Duodenal mucosa (tissue), 2 donors: ENCODE results near the gene C1orf116.

Source experiments
- H3K27ac ChIP-seq: one replicate; pipeline ENCODE4 v1.7.0; 2013; ENCODE audit warnings: low read depth, low read length
- H3K27me3 ChIP-seq, 2 donors: one replicate each; pipeline ENCODE4 v1.7.0; 2013; ENCODE audit warnings: low read length in 2 of 2, control low read depth in 1 of 2; ENCODE audit not compliant: insufficient read depth in 2 of 2, control insufficient read depth in 1 of 2
- H3K36me3 ChIP-seq, 2 donors: one replicate each; pipeline ENCODE4 v1.7.0; 2013; ENCODE audit warnings: low read length in 2 of 2, control low read depth in 1 of 2; ENCODE audit not compliant: insufficient read depth in 2 of 2, control insufficient read depth in 1 of 2
- H3K4me1 ChIP-seq, 2 donors: one replicate each; pipeline ENCODE4 v1.7.0; 2013; ENCODE audit warnings: low read length in 2 of 2, control low read depth in 1 of 2; ENCODE audit not compliant: insufficient read depth in 2 of 2, control insufficient read depth in 1 of 2
- H3K4me3 ChIP-seq, 2 donors: one replicate each; pipeline ENCODE4 v1.7.0; 2013; ENCODE audit warnings: low read length in 2 of 2, low read depth in 1 of 2
- H3K9ac ChIP-seq, 2 donors: one replicate each; pipeline ENCODE4 v1.7.0; 2013; ENCODE audit warnings: low read length in 2 of 2, low read depth in 1 of 2
- H3K9me3 ChIP-seq, 2 donors: one replicate each; pipeline ENCODE4 v1.7.0; 2013; ENCODE audit warnings: low read length in 2 of 2, control low read depth in 1 of 2; ENCODE audit not compliant: control insufficient read depth in 1 of 2

Gene C1orf116

DNA sequence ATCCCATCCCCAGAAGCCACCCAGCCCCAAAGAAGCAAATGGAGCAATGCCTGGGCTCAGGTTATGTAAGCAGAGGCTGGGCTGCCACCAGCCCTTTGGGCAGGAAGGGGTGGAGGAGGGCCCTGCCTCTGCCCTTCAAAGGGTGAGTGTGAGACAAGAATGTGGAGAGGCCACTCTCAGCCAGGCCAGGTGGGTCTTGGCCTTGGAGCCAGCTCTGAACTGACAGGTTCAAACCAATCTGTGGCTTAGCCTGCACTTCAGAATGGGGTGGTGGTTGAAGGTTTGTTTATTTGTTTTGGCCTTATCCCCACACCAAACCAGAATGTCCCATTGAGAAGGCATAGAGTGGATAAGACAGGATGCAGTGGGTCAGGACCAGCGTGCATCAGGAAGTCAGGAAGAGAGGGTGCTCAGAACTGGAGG, 29.8 kb downstream of the C1orf116 start:
- Histone ChIP-seq H3K36me3 (no peaks in the 10 kb centered on the region), H3K9ac (no peak overlapping the region), H3K4me3 (no peak overlapping the region), H3K27me3 (no peaks in the 10 kb centered on the region), H3K9me3 (no peaks in the 10 kb centered on the region), H3K4me1 (peaks cover 48 to 55% of the 10 kb centered on the region in 2 donors), H3K27ac (no peak overlapping the region)

DNA sequence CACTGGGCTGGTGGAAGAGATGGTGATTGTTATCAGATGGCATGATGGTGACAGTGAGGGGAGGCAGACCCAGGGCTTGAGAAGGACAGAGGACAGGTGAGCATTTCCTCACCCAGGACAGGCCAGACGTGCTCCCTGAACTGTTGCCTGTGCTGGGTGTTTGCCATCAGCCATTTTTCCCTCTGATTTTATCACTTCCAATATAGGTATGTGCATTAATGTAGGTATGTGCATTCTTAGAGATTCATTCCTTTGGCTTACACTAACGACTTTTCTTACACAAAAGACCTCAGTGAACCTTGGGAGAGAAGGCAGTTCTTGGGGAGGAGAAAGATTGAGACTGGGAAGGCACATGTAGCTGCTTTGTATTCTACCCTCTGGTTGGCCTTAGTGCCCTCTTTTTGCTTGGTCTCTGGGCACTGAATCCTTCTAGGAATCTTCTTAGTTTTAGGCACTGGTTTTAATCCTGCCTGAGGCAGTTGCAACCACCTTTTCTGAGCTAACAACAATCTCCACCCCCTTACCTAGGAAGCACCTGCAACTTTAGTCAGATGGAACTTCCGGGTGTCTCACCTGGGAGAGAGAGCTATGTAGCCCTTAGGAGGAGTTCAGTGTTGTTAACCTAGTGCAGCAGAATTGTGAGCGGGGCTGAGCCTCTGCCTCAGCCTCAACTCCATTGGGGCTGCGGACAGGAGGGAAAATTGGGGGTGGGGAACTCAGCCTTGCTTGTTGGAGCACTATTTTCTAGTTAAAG, 30.9 kb downstream of the C1orf116 start:
- H3K36me3 ChIP-seq: no peaks in the 10 kb centered on the region
- peaks cover 41 to 44% of the 10 kb centered on the region in 2 donors for H3K4me1 ChIP-seq
- no peak overlapping the region for H3K9ac ChIP-seq
- no peak overlapping the region for H3K27ac ChIP-seq
- no peak overlapping the region for H3K4me3 ChIP-seq
- no peaks in the 10 kb centered on the region for H3K9me3 ChIP-seq
- H3K27me3 ChIP-seq: no peaks in the 10 kb centered on the region

- Histone ChIP-seq H3K27me3 (no peaks in the 10 kb centered on the region), H3K9me3 (no peaks in the 10 kb centered on the region), H3K36me3 (no peaks in the 10 kb centered on the region), H3K27ac (no peak overlapping the region), H3K4me3 (no peak overlapping the region), H3K4me1 (peaks cover 33 to 36% of the 10 kb centered on the region in 2 donors), H3K9ac (no peak overlapping the region)
Observed at GRCh38 chr1:207000651-207001291, 31.8 kb downstream of the C1orf116 start.

- H3K9ac ChIP-seq: no peak overlapping the region
- no peaks in the 10 kb centered on the region for H3K36me3 ChIP-seq
- no peak overlapping the region for H3K27ac ChIP-seq
- no peak overlapping the region for H3K4me3 ChIP-seq
- peaks cover 21% of the 10 kb centered on the region in 2 donors for H3K4me1 ChIP-seq
- no peaks in the 10 kb centered on the region for H3K9me3 ChIP-seq
- H3K27me3 ChIP-seq: no peaks in the 10 kb centered on the region
Observed at GRCh38 chr1:206998816-206999215, 33.7 kb downstream of the C1orf116 start.

GRCh38 chr1:206992790-206993189, 39.8 kb downstream of the C1orf116 start:
- Histone ChIP-seq H3K27ac (no peak overlapping the region), H3K27me3 (peaks cover 0 to 4% of the 10 kb centered on the region in 2 donors), H3K4me1 (peaks cover 0 to 3% of the 10 kb centered on the region in 2 donors), H3K4me3 (no peak overlapping the region), H3K36me3 (no peaks in the 10 kb centered on the region), H3K9ac (no peak overlapping the region), H3K9me3 (no peaks in the 10 kb centered on the region)

- Histone ChIP-seq H3K9ac (no peak overlapping the region), H3K4me1 (peaks cover 0 to 3% of the 10 kb centered on the region in 2 donors), H3K4me3 (no peak overlapping the region), H3K27ac (no peak overlapping the region), H3K27me3 (peaks cover 0 to 4% of the 10 kb centered on the region in 2 donors), H3K36me3 (no peaks in the 10 kb centered on the region), H3K9me3 (no peaks in the 10 kb centered on the region)
Observed at GRCh38 chr1:206987873-206988272, 44.7 kb downstream of the C1orf116 start.

DNA sequence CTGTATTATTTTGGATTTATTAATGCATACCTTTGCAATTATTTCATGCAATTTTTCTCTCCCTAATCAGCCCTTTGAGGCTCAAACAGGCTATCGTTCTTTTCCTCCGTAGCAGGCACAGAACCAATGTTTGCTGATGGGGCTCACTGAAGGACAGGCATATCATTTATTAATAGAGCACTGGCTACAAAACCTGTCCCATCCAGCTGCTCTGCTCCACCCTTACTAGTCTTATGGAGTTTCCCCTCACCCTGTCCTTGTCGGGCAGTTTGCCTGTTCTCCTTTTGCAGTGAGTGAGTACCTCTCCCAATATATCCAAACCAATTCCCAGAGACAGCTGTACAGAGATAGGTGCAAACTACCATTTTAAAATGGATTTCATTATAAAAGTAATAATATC, 45.7 kb downstream of the C1orf116 start:
- Histone ChIP-seq H3K9ac (no peak overlapping the region), H3K4me3 (no peak overlapping the region), H3K27ac (no peak overlapping the region), H3K36me3 (no peaks in the 10 kb centered on the region), H3K27me3 (peaks cover 0 to 4% of the 10 kb centered on the region in 2 donors), H3K9me3 (no peaks in the 10 kb centered on the region), H3K4me1 (no peaks in the 10 kb centered on the region)

- H3K36me3 ChIP-seq: no peaks in the 10 kb centered on the region
- H3K9ac ChIP-seq: no peak overlapping the region
- H3K4me3 ChIP-seq: no peak overlapping the region
- H3K4me1 ChIP-seq: no peaks in the 10 kb centered on the region
- no peaks in the 10 kb centered on the region for H3K9me3 ChIP-seq
- H3K27me3 ChIP-seq: peaks cover 0 to 4% of the 10 kb centered on the region in 2 donors
- no peak overlapping the region for H3K27ac ChIP-seq
Observed at GRCh38 chr1:206986402-206986801, 46.2 kb downstream of the C1orf116 start.

DNA sequence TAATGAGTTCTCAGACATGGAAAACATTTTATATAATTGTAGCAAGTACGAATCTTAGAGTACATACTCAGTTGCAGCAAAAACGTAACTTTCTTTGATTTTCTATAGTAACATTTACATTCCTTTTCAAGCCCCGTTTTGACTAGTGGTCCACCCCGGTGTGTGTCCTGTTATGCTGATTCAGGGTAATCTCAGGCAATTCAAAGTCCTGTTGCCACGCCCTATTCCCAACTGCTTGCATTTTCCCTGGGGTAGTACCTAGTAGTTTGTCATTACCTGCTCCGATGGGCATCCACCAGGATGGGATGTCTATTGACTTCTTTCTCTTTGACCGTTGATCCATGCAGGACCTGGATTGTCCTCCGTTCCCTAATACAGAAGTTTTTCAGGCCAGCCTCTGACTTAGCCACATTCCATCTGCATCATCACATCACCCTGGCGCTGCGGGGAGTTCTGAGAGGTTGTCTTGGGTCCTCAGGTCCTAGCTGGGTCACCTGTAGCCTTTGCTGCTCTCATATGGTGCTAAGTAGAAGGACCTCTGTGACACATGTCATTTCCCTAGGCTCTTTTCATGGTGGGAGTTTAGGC, 47.3 kb downstream of the C1orf116 start:
- no peak overlapping the region for H3K9ac ChIP-seq
- H3K36me3 ChIP-seq: no peaks in the 10 kb centered on the region
- no peaks in the 10 kb centered on the region for H3K9me3 ChIP-seq
- no peak overlapping the region for H3K27ac ChIP-seq
- peaks cover 1 to 3% of the 10 kb centered on the region in 2 donors for H3K4me1 ChIP-seq
- H3K4me3 ChIP-seq: no peak overlapping the region
- H3K27me3 ChIP-seq: peaks cover 0 to 4% of the 10 kb centered on the region in 2 donors

DNA sequence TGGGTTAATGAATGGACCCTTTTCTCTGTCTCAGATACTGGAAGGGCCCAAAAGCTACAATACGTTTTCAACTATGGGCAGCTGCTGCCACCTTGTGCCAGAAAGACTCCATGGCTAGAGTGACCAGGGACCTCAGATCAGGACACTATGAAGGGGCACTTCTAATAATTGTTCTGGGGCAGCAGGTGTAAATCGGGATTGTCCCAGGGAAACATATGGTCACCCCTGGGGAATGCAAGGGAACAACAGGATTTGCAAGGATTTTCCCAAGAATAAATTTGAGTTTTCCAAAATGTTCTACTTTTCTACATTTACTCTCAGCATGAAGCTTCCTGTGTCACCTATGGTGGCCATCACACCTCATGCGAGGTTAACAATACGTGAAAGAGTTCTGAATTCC, 50.3 kb downstream of the C1orf116 start:
- Histone ChIP-seq H3K9me3 (no peaks in the 10 kb centered on the region), H3K36me3 (no peaks in the 10 kb centered on the region), H3K27ac (no peak overlapping the region), H3K9ac (no peak overlapping the region), H3K4me3 (no peak overlapping the region), H3K27me3 (no peaks in the 10 kb centered on the region), H3K4me1 (peaks cover 9 to 22% of the 10 kb centered on the region in 2 donors)
